ENCODE measurements around the gene AP5Z1.
A peak's percentile ranks its signal among the peaks of the same experiment; 100 is the strongest.

Gene AP5Z1

GRCh38 chr7:4747013-4747412, 28.4 kb upstream of the AP5Z1 start:
- no peak for DNase-seq

GRCh38 chr7:4747746-4748145, 27.7 kb upstream of the AP5Z1 start:
- DNase-seq, result no peak

DNA sequence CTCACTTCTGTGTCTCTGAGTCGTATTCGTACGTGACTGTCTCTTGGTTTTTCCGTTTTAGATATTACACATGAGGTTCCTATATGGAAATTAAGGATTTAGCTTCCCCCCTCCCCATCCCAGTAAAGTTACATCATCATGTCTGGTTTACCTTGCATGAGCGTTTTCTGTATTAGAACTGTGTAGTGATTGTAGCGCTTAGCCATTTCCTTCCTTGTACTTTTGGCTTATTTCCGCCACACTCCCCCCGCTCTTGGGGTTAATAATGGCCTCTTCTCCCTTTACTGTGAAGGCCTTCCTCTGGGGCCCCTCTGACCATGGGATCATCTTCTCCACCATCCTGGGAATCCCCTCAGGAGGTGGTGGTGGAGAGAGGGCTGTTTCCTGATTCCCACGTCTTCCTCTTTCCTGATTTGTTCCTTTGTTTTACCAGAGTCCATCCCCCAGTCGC, 27.2 kb upstream of the AP5Z1 start:
- peak; percentile 46 to 60 (median 59) for DNase-seq

GRCh38 chr7:4749363-4749762, 26.1 kb upstream of the AP5Z1 start:
- no peak for DNase-seq

- DNase-seq, result no peak
Observed at GRCh38 chr7:4749798-4750197, 25.6 kb upstream of the AP5Z1 start.

GRCh38 chr7:4751398-4751947, 23.9 kb upstream of the AP5Z1 start:
- no peak for DNase-seq

- peak; percentile 68 to 87 (median 78) for DNase-seq
Observed at GRCh38 chr7:4753598-4754432, 21.6 kb upstream of the AP5Z1 start.

DNA sequence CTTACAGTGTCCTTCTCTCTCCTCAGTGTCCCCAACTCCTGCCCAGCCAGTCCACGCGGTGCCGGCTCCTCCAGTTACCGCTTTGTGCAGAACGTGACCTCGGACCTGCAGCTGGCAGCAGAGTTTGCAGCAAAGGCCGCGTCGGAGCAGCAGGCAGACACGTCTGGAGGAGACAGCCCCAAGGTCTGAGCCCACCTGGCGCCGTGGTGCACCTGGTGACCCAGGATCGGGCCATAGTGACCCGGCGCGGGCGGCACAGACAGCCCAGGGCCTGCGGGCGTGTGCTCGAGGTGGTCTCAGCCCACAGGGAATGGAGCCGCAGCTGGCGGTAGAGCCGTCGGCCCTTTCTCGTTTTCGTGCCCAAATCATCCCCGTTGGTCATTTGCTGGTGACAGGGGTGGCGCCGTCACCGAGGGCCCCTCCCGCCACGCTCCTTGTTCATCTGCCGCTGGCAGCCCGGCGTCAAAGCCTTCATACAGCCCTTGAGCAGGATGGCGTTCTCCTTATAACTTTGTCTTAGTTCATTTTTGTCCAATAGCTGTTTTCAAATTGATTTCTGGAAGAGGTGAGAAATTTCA, 20.9 kb upstream of the AP5Z1 start:
- no peak for DNase-seq

DNA sequence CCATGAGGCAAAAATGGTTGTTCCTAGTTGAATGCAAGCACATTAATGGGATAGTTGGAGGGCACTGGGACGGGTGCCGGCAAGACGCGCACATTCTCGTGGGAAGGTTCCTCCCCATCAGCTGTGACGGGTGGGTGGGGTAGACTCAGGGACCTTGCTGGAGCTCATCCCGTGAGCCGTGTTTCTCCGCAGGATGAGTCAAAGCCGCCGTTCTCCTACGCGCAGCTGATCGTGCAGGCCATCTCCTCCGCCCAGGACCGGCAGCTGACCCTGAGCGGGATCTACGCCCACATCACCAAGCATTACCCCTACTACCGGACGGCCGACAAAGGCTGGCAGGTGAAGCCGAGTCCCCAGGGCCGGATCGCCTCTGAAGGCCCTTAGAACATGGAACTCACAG, 20.4 kb upstream of the AP5Z1 start:
- DNase-seq, result no peak

DNA sequence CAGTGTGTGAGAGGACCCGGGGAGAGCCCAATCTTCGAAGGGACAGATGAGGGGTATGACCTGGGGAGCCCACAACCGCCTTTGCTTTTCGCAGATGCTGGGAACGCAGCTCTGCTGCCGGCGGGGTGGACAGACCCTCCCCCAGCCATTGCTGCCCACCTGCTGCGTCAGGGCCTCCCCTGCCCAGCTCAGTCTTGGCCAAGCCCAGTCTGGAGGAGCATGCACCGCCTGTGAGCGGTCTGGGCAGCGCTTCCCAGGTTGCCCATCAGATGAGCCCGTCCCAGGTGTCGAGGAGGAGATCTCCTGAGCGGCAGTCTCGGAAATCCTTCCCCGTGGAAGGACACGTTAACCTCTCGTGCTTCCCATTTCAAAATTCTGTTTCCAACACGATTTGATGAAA, 17.3 kb upstream of the AP5Z1 start:
- no peak for DNase-seq

DNA sequence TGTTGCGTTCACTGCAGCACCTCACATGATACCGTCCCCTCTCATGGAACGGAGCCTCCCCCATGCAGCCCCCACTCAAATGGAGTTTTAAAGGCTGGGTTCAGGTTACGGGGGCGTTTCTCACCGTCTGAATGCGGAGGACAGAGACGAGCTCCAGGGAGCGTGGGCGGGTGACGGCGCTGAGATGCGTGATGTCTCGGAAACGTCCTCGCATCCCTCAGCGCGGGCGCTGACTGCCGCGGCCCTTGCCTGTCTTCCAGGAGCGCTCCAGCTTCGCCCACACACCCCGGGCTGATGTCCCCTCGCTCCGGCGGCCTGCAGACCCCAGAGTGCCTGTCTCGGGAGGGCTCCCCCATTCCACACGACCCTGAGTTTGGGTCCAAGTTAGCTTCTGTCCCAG, 16.6 kb upstream of the AP5Z1 start:
- DNase-seq, result no peak

DNA sequence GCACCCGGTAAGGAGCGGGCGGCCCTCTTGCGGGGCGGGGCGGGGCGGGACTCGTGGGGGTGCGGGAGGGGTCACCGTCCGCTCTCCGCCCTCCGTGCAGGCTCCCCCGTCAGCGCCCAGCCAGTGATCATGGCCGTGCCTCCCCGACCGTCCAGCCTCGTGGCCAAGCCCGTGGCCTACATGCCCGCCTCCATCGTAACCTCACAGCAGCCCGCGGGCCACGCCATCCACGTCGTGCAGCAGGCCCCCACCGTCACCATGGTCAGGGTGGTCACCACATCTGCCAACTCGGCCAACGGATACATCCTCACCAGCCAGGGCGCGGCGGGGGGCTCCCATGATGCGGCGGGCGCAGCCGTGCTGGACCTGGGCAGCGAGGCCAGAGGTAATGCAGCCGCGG, 16.2 kb upstream of the AP5Z1 start:
- no peak for DNase-seq

DNA sequence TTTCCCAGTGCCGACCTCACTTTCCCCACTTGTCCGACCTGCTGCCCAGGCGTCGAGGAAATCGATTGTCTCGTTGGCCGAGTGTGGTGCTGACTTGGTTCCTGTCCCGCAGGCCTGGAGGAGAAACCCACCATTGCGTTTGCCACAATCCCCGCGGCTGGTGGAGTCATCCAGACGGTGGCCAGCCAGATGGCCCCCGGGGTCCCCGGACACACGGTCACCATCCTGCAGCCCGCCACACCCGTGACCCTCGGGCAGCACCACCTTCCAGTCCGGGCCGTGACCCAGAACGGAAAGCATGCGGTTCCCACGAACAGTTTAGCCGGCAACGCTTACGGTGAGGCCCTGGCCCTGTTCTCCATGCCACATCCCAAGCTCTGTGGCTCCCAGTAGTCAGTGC, 14.5 kb upstream of the AP5Z1 start:
- DNase-seq, result no peak

GRCh38 chr7:4762121-4763055, 13.0 kb upstream of the AP5Z1 start:
- no peak for DNase-seq

DNA sequence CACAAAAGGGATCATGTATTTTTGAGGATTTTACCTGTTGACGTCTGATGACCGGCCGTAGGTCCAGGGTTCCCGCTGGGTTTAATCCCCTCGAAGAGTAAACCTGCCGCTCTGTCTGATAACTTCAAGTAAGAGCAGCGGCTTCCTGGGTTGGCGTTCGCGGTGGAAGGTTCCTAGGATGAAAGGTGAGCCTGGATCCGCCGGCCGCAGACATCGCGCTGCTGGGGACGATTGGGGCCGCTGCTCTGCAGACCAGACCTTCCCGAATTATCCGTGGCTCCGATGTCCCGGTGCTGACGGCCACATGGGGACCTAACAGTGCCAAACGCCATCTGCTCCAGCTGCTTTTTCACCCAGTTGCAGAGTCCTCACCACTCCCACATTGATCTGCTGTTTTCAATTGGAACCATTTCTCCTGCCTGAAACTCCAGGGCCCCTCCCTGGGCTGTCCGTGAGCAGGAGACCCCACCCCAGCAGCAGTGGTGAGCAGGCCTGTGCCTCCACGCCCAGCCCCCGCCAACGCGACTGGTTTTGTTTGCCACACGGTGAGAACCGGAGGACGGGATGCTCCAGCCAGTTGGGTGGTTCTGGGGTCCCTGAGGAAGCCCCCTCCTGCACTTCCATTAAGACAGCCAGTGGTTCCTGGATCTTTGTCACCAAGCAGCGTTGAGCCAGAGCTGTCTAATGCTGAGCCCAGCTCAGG, 12.2 kb upstream of the AP5Z1 start:
- no peak for DNase-seq

DNA sequence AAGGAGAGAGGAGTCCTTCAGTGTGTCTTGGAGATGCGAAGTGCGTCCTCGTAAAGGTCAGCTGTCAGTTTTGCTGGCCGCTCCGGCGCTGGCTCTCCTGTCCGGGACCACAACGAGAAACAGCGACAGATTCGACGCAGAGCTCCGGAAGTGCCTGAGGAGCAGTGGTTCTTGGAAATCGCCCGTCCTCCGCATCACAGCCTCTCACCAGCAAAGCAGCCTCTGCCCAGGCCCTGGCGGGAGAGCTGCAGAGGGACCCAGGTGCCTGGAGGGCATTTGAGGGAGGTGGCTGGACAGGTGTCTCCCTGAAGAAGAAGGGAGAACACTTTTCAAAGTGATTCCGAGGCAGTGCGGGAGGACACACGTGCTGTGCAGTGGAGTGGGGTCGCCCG, 11.6 kb upstream of the AP5Z1 start:
- DNase-seq, result no peak

GRCh38 chr7:4764402-4765007, 10.9 kb upstream of the AP5Z1 start:
- DNase-seq, result no peak

DNA sequence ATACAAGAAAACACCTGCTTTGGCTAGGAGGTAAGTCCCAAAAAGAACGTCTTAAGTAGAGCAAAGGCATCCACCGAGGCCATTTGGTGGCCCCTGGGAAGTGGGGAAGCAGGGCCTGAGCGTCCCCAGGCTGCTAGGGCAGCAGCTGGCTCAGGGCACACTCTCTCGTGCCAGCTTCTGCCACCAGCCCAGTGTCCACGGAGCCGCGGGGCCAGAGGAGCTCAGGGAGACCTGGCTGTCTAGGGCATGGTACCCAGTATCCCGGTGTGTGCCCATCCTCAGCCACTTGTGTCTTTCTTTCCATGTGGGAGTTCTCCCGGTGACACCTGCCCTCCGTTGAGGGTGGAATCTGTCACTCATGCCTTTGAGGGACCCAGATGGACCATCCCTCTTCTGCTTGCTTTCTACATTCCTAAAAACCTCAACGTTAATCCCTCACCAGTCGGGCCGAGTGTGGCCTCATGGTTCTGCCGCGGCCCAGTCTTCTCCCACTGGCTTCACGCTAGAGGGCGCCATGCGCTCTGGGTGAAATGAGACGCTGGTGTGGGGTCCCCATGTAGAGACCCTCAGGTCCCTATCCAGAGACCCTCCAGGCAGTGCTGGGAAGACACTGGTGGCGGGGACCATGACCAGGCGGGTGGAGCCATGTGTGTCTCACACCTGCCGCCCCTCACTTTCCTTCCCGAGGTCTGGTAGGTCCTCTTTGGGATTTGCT, 9.5 kb upstream of the AP5Z1 start:
- DNase-seq, result no peak

- no peak for DNase-seq
Observed at GRCh38 chr7:4766666-4767519, 8.5 kb upstream of the AP5Z1 start.
